GM18499 (cell line): ENCODE measurements around the gene HMGXB4.

Experiments
- ATAC-seq: cut with Tn5 transposase; IDR thresholded peaks from one replicate; pipeline ENCODE4 v1.9.1; 2021; ENCODE audit warnings: moderate number of reproducible peaks; ENCODE audit not compliant: insufficient read depth, unreplicated experiment

The HMGXB4 gene

DNA sequence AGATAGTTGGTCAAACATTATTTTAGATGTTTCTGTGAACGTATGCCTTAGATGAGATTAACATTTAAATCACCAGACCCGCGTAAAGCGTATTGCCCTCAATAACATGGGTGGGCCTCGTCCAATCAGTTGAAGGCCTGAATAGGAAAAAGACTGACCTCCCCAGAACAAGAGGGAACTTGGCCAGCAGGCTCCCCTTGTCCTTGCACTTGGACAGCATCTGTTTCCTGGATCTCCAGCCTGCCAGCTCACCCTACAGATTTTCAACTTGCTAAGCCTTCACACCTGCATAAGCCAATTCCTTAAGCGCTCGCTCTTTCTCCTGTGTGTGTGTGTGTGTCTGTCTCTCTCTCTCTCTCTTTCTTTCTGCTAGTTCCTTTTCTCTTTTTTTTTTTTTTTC, 50.6 kb downstream of the HMGXB4 start:
- ATAC-seq, result no peak

DNA sequence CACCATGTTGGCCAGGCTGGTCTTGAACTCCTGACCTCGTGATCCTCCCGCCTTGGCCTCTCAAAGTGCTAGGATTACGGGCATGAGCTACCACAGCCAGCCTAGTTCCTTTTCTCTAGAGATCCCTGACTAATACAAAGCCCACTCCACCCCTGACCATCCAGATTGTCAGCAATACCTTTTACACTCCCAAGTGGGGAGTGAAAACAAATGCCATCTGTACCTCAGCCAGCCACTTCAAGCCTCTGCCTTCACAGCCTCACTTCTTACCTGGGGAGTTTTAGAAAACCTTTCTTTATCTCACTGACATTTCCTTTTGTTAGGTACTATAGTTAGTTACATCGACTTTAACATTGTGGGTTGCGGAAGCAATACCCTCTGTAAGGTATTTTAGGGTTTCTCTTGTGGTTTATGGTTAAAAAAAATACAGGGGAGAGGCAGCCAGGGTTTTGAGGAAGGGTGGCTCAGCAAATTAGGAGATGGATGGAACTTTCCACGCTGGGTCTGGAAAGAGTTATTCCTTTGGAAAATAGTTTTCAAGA, 51.3 kb downstream of the HMGXB4 start:
- ATAC-seq, result no peak

DNA sequence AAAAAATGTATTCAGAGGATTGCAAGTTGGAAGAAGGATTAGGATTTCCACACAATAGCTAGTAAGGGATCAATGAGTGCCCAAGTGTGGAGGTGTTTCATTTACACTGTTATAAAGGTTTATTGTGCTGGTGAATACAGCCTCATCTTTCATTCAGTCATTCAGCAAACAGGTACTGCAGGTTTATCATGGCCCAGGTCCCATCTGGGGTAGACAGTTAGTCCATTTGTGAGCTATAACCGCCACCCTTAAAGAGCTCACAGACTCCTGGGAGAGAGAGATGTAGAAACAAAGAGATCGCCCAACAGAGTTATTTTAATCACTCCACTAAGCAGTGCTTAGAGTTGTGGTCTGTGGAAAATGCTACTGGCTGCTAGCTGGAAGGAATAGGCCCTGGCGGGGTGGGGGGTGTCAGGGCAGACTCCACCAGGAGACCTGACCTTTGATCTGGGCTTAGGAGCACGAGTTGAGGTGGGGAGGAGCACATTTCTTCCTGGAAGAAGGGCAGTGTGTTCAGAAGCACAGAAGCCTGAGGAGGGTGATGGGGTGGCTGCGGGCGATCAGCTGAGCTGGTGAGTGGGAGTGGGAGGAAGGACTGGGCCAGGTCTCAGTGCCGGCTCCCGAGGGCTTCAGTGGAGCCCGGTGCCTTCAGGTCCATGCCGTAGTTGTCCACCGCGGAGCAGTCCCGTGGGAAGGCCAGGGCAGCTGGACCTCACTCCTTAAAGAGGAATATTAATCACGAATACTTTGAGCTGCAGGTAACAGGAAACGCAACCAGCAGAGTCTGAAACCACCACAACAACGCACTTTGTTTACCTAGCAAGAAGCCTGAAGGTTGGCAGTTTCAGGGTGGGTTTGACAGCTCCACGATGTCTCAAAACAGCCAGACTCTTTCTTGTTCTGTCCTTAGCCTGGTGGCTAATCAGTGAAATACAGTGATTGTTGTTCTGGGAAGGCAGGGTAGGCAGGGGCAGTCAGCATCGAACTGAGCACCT, 53.6 kb downstream of the HMGXB4 start:
- no peak for ATAC-seq

DNA sequence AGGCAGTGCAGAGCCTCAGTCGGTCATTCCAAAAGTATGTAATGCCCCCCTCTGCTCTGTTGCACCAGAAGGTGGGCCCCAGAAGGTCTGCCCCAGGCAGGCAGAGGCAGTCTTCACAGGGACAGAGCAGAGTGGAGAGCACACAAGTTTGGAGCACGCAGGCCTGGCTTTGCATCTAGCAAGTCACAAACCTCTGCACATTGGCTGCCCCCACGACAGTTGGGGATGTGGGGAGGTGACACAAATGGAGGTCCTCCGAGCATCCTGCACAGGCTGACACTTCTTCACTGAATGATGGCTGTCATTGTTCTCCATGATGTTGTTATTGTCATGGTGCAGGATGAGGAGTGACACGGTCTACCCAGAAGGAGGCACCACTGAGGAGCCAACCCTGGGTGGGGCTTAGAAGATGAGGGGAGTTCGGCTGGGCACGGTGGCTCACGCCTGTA, 54.3 kb downstream of the HMGXB4 start:
- ATAC-seq, result no peak

DNA sequence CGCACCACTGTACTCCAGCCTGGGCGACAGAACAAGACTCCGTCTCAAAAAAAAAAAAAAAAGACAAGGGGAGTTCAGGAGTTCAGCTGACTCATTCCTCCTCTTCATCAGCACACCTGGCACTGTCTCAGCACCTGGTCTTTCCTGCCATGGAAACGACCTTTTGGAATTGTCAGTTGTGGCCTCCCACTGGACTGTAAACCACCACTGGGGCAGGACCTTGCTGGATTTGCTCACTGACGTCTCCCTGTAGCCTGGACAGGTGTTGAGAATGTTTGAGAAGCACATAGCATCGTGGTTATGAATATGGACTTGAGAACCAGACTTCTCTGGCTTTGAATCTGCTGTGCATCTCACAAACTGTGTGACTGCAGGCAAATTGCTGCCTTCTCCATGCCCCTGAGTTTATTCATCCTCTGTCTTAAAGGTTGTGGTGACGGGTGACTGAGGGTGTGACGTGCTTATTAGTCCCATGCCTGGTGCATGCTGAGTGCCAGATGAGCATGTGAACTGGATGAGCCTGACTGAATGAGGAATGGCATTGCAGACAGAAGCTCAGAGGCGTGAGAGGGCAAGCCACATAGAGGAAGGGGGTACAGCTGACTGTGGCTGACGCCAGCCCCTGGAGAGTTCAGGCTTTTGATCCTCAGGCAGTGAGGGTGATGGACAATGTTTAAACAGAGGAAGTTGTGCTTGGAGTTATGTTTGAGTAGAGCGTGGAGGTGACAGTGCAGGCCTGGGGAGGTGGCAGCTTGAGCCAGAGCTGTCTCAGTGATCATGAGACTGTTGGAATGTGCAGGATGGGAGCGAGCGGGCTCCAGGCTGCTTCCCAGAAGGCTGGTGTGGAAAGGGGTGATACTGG, 55.1 kb downstream of the HMGXB4 start:
- no peak for ATAC-seq

DNA sequence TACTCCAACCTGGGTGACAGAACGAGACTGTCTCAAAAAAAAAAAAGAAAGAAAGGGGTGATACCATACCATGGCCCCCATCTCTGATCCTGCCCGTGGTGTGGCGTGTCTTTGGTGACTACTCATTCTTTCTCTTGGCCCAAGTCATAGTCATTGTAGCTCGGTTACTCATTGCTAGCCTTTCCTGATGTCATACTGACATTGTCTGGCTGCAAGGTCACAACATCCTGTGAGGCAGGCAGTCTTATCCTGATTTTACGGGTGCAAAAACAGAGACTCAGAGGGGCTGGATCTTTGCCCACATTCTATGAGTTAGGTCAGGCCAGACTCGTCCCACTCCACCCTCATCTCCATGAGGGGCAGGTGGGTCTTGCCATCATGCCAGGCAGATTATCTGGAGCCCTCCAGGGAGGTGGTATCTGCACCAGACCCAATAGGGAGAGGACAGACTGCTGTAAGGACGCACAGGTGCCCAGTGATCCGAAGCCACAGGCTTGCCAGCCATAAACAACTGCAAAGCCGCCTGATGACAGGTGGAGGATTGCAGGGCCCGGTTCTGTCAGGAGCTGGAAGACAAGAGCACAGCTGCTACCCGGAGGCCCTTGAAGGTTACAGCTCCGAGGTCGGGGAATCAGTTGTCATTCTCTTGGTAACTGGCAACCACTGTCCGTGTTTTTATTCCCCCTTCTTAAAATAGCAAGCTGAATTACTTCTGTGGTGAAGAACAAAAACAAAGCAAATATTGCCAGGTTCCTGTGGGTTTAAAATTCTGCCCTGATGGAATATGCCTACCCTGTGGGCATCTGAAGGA, 56.2 kb downstream of the HMGXB4 start:
- no peak for ATAC-seq

DNA sequence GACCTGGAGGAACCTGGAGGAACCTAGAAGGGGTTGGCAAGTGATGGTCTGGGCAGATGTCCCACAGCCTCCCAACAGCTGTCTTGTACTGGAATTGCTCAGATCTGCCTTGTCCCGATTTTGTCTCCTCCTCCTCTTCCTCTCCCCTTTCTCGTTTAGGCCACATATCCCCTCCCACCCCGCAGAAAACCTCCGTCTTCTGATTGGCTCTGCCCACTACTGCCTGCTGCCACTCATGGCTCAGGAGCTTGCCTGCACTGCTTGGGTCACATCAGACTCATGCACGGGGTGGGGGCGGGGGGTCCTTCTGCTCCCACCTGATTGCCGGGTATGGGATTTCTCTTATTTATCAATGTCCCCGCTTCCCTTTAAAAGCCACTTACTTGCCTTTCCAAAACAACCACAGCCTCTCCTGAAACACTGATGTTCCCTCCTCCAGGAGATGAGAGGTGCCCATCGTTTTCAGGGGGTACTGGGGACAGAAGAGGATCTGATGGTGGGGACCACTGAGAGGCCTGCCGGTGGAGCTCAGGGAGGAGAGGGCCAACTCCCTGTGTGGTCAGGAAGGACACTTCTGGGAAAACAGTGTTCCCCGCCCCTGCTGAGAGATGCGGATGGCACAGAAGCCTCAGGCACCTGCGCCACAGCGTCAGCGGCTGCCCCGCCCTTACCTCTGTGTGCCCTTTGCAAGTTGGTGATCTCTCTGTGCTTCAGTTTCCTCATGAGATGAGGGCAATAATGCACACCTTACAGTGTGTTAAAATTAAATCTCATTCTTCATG, 57.1 kb downstream of the HMGXB4 start:
- ATAC-seq, result no peak

DNA sequence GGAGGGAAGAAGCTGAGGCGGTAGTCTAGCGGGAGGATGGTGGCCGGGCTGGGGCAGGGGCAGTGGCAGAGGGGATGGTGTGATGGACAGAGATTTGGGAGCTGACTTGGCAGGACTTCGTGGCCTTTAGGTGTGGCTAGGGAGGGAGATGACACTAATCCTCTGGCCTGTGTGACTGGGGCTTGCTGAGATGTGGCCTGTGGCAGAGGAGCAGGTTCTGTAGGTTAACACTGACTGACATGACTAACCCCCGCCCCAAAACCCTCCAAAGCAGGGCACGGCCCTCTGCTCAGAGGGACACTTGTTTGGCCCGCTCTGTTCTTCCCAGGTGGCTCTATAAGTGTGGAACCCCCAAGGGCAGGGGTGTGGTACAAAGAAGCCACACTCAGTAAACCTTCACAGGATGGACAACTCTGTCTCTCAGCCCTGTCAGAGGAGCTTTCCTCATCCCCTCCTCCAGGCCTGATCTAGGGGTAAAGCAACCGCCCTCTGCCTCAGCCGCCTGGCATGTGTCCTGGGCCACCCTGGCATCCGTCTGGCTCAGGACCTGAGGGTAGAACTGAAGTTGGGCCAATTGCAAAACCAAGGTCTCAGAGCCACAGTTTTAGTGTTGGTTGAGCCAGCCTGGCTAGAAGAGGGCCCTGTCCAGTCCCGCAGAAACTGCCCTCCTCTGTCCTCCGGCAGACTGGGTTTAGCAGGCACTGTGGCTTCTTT, 58.0 kb downstream of the HMGXB4 start:
- no peak for ATAC-seq

DNA sequence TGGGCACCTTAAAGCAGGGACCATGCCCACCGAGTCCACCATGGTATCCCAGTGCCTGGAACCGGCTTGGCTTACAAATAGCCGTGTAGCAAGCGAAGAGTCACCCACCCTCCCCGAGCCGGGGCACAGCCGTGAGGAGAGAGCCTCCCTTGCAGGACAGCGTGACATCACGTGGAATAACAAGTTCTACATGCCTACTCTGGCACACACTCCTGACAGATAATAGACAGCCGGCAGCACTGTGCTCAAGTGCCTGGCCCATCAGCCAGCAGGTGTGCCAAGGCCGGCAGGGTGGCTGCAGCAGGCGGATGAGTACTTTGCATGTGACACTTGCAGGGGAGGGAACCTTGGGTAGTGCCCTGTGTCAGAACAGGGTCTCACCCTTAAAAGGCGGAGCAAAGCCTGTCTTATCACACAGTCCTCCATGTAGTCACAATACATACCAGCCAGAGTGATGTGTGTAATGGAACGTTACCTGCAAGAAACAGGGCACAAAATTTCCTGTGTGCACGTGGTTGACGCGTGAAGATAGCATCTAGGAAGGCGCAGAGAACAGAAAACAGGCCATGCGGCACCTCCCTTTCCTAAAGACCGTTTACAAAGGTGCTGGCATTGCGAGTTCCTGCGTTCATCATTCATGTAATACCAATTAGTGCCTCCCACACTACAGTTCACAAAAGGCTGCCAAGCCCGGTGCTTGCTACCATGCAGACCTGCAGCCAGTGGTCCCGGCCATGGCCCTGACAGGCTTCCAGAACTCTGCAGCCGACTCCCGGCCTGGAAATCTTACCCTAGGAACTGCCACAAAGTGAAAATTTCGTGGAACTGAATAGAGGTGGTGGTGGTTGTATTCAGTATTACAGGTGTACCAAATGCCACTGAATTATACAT, 58.8 kb downstream of the HMGXB4 start:
- no peak for ATAC-seq

DNA sequence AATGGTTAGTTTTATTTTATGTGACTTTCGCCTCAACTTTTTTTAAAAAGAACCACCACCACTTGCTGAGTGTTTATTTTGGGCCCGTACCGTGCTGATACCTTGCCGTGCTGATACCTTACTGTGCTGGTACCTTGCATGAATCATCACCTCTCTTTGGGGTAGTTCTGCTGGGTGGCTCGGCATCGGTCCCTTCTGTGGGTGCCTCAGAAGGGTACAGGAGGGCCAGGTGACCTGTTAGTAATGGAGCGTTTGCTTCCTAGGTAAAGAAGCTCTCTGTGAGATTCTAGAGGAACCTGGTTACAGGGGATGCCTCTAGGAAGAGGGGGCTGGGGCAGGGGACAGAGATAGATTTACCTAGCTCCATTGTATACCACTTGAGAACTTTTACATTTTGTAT, 59.5 kb downstream of the HMGXB4 start:
- ATAC-seq, result no peak

DNA sequence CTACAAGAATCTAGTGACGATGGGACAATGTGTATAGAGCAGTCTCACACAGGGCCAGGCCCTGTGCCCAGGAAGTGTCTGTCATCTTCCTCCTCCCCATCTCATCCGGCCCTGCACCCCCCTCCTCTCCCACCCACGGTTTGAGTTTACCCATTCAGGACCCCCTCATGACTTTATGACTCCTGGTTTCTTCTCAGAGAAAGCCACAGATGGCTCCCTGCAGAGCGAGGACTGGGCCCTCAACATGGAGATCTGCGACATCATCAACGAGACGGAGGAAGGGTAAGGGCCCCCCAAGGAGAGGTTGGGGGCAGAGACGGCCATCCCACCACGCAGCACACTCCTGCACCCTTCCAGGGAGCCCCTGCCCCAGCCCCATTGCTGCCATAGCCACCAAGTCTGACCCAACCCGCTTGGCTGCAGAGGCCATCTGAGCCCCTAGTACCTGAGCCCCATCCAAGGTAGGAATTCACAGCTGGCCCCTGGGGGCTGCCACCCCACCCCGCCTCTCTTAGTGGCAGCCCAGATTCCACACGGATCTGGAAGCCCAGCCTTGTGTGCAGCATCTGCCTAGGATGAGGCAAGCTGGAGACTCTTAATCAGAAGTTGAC, 60.5 kb downstream of the HMGXB4 start:
- no peak for ATAC-seq

DNA sequence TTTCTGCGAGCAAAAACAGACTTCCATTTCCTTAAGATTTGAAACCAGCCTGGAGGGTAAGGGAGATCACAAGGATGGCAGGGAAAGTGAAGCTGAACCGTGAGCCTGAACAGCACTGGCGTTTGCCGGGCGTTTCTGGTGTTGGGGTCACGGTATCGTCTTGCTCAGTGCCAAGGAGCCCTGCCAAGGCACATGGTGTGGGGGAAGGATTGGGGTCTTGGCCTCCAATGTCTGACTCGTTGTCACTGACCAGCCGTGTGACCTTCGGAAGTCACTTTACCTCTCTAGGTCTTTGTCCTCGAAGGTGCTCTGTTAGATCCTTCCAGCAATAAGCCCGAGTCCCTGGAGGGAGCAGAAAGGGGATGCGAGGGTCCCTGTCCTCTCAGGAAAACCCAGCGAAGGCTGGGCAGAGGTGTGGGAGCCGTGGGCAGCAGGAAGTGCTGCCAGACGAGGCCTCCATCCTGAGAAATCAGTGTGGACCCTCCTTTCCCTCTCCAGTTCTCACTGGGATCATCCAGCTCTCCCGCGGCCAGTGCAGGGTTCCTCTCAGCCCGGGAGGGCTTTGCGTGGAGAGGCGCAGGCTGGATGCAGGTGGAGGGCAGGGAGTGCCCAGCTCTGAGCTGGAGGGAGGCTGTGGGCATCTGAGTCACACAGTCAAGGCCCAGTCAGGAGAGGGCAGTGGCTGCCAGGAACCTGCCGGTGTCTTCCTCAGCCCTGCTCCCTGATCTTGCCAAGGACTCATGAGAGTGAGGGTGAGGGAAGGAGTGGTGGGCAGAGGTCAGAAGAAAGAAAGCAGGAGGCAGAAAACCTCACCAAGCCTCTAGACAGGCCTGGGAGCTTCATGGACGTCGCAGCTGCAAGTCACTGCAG, 61.3 kb downstream of the HMGXB4 start:
- no peak for ATAC-seq

DNA sequence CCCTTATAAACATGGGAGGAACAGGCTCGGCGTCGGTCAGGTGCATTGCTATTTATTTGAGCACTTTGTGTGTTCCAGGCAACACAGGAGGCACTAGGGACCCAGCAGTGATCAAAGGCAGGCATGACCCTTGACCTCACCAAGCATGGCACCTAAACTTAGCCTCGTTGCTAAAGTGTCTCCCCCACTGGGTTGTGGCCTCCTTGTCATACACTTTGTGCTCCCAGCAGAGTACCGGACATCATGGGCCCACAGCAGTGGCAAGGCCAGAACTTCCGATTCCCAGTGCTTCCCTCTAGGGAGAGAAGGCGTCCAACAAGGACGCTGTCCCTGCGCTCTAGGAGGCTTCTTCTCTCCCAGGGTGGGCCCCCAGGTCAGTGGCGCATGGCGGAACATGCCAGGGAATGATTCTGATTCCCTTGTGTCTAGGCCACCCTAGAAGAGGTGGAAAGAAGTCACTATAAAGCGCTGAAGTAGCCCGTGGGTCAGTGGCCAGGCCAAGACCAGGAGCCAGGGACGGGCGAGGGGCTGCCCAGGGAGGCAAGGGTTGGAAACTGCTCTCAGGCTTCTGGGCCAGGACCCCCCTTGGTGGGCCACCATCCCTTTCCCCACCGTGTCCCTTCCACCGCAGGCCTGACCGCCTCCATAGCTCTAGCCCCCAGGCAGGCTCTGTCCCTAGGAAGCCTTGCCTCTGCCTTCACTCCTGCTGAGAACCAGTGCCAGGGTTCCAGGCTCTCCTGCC, 62.1 kb downstream of the HMGXB4 start:
- no peak for ATAC-seq

DNA sequence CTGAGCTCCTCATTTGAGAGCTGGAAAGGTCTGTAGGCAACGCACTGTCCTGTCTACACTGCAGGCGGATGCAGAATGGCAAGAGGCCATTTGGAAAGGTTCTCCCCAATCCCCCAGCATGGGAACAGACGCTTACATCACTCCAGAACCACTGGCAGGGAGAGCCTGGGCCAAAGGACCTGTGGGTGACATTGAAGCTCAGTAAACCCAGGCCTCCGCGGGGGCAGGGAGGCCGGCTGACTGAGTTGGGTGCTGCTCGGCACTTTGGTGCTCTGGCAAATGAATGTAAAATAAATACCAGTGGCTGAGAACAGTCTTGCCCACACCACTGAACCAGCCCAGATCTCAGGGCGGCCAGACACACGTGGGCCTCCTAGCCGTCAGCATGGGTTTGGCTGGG, 64.8 kb downstream of the HMGXB4 start:
- no peak for ATAC-seq

DNA sequence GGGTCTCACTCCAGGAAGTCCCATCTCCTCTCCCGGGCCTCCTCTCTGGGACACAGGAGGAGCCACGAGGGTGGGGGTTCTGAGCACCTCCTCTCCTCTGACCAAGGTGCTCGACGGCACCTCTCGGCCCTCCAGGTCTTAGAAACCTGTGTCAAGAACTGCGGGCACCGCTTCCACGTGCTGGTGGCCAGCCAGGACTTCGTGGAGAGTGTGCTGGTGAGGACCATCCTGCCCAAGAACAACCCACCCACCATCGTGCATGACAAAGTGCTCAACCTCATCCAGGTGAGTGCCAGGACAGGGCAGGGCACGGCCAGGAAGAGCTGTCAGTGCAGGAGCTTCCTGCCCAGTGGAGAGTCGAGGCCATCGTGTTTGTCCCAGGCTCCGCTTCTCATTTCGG, 65.6 kb downstream of the HMGXB4 start:
- ATAC-seq, result no peak

DNA sequence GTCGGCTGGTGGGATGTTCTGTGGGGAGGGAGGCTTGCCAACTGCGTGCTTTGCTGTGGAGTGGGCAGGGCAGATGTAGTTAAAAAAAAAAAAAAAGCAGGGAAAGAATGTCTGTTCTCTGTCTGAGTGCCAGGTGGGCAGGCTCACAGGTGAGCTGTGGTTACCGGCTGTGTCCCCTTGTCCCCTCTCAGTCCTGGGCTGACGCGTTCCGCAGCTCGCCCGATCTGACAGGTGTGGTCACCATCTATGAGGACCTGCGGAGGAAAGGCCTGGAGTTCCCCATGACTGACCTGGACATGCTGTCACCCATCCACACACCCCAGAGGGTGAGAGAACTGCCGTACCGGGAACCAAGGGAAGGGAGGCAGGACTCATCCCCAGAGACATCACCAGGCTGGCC, 66.0 kb downstream of the HMGXB4 start:
- no peak for ATAC-seq
